ENCODE data around the gene PRR14. TPM values are rescaled to one million over a fixed set of nuclear protein-coding genes. Genes with fewer than 3 reads are reported as not detected.

PRR14 gene
- 32.1 and 36.4 TPM in 2 replicates for total RNA-seq

DNA sequence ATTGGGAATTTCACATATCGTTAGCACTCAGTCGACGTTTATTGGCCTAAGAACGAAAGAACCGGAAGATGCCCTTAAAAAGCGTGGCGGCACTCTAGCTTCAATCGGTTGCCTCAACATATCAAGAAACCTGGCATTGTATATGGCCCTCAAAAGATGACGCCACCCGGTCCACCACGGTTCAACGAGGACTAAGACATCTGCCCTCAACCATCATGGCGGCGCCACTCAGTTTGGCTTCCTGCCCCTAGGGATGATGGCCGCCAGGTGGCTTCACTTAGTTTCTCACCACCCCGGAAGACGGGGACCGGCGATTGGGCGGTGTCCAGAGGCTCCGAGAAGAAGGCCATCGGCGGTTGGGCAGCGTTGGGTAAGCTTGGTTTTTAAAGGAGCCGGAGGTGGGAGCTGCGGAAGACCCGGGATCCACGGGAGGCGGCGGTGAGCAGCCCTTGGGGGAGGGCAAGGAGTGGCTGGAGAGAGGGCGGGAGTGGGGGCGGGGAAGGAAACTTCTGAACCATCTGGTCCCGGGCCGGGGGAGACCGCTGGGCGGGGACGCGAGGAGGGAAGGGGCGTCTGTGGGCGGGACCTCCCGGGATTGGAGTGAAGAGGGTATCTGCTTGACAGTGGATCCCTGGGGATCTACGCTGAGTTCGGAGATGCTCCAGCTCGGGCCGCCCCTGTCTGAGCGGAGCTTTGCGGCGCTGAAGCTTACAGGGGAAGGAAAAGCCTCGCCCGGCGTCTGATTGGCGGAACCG lies at the start of gene PRR14:
TSS of gene PRR14 (plus strand) at position 592 of the 755 bp plus-strand sequence. CDS start 686 bp downstream, outside the sequence.

DNA sequence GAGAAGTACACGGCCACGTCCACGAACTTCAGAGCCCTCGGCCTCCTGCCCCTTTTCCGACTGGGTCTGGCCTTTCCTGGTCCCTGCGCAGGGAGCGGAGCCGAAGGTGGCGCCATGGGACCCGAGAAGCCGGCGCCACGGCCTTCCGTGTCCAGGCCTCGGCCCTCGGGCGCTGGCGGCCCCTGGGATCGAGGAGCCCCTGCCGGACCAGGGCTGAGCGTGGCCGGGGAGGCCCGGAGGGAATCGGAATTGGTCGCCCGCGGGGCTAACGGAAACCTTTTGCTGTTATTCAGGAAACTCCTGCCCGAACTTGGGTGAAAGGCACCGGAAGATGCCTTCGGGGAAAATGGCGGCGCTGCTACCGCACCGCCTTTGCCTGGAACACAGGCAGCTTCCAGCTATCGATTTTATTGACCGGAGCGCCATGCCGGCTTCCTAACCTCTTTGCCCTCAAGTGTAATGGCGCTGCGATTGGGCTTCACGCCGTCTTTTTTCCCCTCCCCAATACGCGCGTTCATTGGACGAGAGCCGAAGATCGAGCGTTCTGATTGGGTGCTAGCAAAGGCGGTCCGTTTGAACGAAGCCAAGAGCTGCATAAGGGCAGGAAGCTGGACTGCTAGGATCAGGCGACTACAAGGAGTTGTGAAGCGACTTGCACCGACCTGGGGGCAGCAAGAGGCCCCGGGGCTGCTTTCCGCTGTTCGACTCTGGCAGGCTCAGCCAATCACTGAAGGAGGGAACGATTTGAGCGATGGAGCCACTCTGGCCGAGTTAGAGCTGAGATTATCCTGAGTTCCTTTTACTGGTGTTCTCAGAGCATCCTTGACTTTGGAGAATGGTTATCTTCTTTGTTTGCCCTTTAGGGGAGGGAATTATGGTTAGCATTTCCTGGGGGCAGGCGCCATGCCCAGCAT lies 40.6 kb upstream of the PRR14 start, which contains the start of gene ZNF689:
TSS of gene ZNF689 (minus strand) at position 464 of the 914 bp plus-strand sequence. CDS start at position 116, 348 bp downstream.

DNA sequence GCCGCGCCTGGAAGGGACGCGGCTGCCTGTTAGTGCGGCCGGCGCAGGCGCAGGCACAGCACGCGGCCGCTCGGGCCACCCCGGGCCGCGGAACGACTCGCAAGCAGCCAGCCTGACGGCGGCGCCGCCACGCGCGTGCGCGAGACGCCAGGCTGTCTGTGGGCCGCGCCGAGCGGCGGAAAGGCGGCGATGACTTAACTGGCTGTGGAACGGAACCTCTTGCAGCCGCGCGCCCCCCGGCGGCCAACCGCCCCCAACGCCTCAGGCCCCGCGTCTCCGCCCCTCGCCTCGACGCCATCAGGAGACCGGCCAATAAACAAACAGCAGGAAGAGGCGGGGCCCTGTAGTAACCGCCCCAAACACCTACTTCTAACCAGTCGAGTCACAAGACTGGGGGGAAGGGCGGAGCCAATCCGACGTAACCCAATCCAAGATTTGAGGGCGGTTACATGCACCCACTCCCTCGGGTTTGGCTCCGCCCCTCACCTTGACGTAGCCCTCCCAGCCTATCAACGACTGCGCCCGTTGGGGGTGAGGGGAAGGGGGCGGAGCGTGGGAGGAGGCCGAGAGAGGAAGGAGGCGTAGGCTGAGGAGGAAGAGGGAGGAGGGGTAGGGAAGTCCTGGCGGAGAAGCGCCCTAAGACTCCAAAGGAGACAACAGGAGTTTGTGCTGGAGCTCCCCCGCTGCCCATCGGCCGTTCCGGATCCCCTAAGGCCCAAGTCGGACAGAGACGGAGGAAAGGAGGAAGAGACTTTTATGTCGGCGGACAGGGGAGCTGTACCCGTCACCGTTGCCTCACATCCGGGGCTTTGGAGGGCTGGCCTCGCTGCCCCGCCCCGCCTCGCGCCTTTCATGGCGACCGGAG lies 7.3 kb downstream of the PRR14 start, which contains the start of gene FBRS:
TSS of gene FBRS (plus strand) at position 566 of the 865 bp plus-strand sequence. CDS start 1,088 bp downstream, outside the sequence.

DNA sequence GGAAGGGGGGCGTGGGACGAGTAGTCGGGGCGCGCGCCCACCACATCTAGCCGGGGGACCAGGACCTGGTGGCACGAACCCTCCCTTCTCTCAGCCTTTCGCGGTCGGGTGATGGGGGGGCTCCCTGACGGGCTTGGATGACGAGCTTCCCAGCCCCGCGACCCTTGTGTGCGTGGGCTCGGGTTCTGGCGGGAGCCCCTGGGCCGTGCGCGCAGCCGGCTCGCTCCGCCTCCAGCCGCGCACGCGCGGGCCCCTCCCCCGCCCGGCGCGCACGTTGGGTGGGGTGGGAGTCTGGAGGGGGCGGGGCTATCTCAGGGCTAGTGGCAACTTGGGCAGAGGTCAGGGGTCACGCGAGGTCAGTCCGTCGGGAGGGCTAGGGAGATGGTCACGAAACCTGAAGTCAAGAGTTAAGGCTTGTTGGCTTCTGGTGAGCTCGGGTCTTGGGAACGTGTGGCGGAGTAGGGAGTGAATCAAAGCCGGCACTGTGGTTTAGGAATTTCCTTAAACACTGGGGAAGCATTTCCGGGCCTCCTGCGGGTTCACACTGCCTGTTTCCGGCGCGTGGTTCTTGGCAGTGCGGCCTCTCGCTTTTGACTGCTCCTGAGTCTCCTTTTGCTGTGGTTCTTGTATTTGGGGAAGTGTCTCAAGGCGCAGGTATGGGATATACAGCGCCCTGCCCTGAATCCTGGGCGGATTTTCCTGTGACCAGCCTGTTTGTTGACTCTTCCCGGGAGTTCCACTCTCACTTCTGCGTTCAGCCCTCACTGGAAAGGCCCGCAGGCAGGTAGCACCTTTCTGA lies 48.3 kb downstream of the PRR14 start, which contains the start of gene SRCAP:
TSS of gene SRCAP (plus strand) at position 356 of the 799 bp plus-strand sequence. CDS start 1,654 bp downstream, outside the sequence.

Other genes starting within 250 kb of the PRR14 start
- gene ZNF771, start 243.4 kb upstream of the PRR14 start, total RNA-seq: 7.4 and 8.6 TPM in 2 replicates
- 43.4 and 96.5 TPM in 2 replicates for gene DCTPP1, start 220.9 kb upstream of the PRR14 start, total RNA-seq
- gene SEPHS2, start 205.1 kb upstream of the PRR14 start, total RNA-seq: 20.2 and 23.2 TPM in 2 replicates
- gene ITGAL, start 178.2 kb upstream of the PRR14 start, total RNA-seq: not detected in 2 replicates
- gene ZNF768, start 124.4 kb upstream of the PRR14 start, total RNA-seq: 32.4 and 46.5 TPM in 2 replicates
- gene ZNF747, start 116.1 kb upstream of the PRR14 start, total RNA-seq: 6.4 and 11.0 TPM in 2 replicates
- 5.4 and 11.2 TPM in 2 replicates for gene ZNF764, start 92.6 kb upstream of the PRR14 start, total RNA-seq
- gene ZNF688, start 79.2 kb upstream of the PRR14 start, total RNA-seq: 8.0 and 11.8 TPM in 2 replicates
- gene ZNF785, start 65.3 kb upstream of the PRR14 start, total RNA-seq: 4.4 and 8.7 TPM in 2 replicates
- 8.5 and 8.9 TPM in 2 replicates for gene ZNF689, start 40.6 kb upstream of the PRR14 start, total RNA-seq
- gene FBRS, start 7.5 kb downstream of the PRR14 start, total RNA-seq: 26.9 and 39.0 TPM in 2 replicates
- gene SRCAP, start 48.2 kb downstream of the PRR14 start, total RNA-seq: 15.3 and 22.1 TPM in 2 replicates
- gene PHKG2, start 97.5 kb downstream of the PRR14 start, total RNA-seq: 24.7 and 28.2 TPM in 2 replicates
- 4.8 and 5.9 TPM in 2 replicates for gene CFAP119, start 111.1 kb downstream of the PRR14 start, total RNA-seq
- gene RNF40, start 111.4 kb downstream of the PRR14 start, total RNA-seq: 63.7 and 67.1 TPM in 2 replicates
- gene ZNF629, start 136.2 kb downstream of the PRR14 start, total RNA-seq: 9.5 and 23.3 TPM in 2 replicates
- 60.0 and 62.7 TPM in 2 replicates for gene BCL7C, start 243.1 kb downstream of the PRR14 start, total RNA-seq
- 2.8 and 6.8 TPM in 2 replicates for gene CTF1, start 245.7 kb downstream of the PRR14 start, total RNA-seq

Data from mesangial cell (primary cell).